Keratinocyte (primary cell): ENCODE measurements around the gene CDC25A.

Source experiments
- EZH2 ChIP-seq: IDR thresholded peaks from one replicate; pipeline ENCODE4 v1.6.1; 2012; ENCODE audit warnings: inconsistent platforms, mild to moderate bottlenecking, low read length, moderate library complexity
- TF ChIP-seq, protein P1 (sequence below), 3 experiments: IDR thresholded peaks in 1 of 3; conservative IDR thresholded peaks in 1 of 3; optimal IDR thresholded peaks in 1 of 3; 2 replicates in 2 of 3; 3 replicates in 1 of 3; pipeline versions ENCODE3 to v1.5.1; 2011; ENCODE audit warnings: low read length in 3 of 3, mild to moderate bottlenecking in 3 of 3, moderate library complexity in 2 of 3, control low read depth in 1 of 3, inconsistent platforms in 1 of 3; ENCODE audit not compliant: insufficient read depth in 2 of 3; ENCODE audit errors: extremely low read depth in 1 of 3

DNA sequence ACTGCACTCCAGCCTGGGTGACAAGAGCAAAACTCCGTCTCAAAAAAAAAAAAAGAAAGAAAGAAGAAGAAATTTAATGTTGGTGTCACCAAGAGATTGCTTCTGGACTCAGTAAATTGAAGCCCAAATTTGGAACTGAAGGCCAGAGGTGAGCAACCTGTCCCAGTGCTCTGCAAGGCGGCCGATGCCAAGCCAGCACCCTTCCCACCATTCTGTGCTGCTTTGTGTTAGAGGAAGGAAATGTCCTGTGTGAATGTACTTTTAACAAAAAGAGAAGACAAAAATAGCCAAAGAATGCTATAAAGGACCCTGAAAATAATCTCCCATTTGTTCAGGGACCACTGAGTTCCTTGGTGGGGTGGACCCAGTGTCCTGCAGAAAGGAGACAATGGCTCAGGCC, 44.6 kb downstream of the CDC25A start:
- TF ChIP-seq, protein P1, sequence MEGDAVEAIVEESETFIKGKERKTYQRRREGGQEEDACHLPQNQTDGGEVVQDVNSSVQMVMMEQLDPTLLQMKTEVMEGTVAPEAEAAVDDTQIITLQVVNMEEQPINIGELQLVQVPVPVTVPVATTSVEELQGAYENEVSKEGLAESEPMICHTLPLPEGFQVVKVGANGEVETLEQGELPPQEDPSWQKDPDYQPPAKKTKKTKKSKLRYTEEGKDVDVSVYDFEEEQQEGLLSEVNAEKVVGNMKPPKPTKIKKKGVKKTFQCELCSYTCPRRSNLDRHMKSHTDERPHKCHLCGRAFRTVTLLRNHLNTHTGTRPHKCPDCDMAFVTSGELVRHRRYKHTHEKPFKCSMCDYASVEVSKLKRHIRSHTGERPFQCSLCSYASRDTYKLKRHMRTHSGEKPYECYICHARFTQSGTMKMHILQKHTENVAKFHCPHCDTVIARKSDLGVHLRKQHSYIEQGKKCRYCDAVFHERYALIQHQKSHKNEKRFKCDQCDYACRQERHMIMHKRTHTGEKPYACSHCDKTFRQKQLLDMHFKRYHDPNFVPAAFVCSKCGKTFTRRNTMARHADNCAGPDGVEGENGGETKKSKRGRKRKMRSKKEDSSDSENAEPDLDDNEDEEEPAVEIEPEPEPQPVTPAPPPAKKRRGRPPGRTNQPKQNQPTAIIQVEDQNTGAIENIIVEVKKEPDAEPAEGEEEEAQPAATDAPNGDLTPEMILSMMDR (optimal IDR thresholded peaks at IDR 0.05 in 1 of 3, IDR thresholded peaks at IDR 0.05 in 1 of 3, conservative IDR thresholded peaks at IDR 0.05 in 1 of 3; ENCODE audit: extremely low read depth in 1 of 3, insufficient read depth in 2 of 3, low read length in 3 of 3), result no peak
- TF ChIP-seq EZH2, result no peak
